GM18870 (cell line): ENCODE results near the gene SCARF1.
A peak's percentile ranks its signal among the peaks of the same experiment; 100 is the strongest.

Source experiments
- ATAC-seq: cut with Tn5 transposase; IDR thresholded peaks from one replicate; pipeline ENCODE4 v1.9.1; 2021; ENCODE audit warnings: moderate library complexity; ENCODE audit not compliant: unreplicated experiment

Gene SCARF1

DNA sequence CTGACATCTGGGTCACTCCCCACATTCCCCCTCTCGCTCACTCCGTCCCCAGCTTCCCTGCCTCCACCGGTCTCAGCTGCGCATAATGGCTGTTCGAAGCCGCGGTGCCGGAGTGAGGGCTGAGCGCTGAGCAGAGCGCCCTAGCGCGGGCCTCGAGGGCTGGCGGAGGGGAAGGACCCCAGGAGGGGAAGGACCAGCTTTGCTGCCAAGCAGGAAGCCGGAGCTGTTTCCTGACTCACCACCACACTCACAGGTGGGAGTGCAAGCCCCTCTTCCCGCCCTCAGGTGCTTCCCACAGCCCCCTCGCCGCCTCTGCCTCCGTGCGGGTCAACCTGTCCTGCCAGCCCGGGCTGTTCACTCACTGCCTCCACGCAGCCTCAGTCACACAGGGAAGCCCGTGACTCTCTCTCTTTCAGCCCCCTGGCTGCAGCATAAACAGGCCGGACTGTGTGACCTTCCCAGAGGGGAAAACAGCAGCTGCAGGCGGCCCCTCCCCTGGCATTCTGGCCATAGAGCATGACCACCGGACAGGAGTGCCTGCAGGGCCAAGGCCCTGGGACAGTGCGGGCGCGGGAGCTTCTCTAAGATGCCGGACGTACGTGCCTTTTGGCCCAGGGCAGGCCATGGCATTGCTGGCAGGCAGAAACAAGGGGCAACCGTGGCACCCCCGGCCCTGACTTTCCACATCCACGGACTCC, 40.6 kb downstream of the SCARF1 start:
- ATAC-seq = no peak

GRCh38 chr17:1601571-1601970, 44.0 kb downstream of the SCARF1 start:
- no peak for ATAC-seq

GRCh38 chr17:1598399-1599095, 47.0 kb downstream of the SCARF1 start:
- ATAC-seq = no peak

DNA sequence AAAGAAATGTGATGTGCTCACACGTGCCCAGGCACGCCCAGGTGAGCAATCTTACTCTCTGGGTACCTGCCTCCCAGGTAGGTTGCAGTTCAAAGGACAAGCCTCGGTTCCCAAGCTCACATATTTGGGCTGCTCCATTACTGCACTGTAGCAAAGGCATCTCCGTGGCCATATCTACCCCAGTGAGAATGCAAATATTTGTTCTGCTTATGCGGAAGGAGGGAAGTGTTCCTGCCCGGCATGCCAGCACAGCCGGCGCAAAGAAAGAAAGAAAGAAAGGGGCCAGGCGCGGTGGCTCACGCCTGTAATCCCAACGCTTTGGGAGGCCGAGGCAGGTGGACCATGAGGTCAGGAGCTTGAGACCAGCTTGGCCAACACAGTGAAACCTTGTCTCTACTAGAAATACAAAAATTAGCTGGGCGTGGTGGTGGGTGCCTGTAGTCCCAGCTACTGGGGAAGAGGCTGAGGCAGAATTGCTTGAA, 47.6 kb downstream of the SCARF1 start:
- ATAC-seq = no peak

DNA sequence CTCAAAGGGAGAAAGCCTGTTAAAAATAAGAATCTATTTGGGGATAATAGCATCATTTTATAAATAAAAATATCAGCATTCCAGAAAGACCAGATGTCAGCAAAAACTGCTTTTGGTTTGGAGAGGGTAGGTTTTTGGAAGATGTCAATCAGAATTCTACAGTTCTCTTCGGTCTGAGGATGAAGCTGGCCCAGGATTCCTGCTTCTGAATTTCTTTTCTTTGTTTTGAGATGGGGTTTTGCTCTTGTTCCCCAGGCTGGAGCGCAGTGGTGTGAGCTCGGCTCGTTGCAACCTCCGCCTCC, 52.0 kb downstream of the SCARF1 start:
- ATAC-seq = no peak

DNA sequence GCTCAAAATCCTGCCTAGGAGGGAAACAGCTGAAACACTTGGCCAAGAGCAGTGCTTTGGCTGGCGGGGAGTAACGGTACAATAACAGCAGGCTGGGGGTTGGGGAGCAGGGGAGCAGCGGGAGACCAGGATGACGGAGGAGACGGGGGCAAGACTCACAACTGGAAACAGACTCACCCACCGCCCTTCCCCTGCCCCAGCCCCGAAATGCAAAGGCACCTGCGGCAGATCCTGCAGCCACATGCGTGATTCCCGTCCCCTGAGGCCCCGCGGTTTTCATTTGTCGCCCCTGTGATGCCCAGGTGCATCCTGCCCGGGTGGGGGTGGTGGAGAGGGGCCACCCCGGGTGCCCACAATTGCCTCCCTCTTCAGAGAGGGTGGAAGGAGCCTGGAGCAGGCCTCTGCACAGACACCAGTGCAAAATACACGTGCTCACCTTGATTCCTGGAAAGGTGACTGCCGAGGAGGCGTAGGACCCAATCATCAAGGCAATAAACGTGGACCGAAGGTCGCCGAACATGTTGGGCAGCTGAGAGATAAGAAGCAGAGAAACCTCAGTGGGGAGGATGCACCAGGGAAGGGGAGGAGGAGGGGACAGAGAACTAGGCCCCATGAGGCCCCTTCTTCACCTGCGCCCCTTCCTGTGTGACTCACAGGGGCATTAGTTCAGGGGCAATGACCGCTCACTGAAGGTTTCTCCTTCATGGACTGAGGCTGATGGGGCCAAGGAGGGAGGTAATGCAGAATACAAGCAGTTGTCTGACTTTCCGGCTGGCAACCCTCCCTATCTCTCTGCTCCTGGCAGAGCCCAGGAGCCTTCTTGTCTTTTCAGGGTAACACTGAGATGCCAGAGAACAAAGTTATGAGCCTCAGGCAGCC, 52.5 kb downstream of the SCARF1 start:
- ATAC-seq = peak; percentile 52

DNA sequence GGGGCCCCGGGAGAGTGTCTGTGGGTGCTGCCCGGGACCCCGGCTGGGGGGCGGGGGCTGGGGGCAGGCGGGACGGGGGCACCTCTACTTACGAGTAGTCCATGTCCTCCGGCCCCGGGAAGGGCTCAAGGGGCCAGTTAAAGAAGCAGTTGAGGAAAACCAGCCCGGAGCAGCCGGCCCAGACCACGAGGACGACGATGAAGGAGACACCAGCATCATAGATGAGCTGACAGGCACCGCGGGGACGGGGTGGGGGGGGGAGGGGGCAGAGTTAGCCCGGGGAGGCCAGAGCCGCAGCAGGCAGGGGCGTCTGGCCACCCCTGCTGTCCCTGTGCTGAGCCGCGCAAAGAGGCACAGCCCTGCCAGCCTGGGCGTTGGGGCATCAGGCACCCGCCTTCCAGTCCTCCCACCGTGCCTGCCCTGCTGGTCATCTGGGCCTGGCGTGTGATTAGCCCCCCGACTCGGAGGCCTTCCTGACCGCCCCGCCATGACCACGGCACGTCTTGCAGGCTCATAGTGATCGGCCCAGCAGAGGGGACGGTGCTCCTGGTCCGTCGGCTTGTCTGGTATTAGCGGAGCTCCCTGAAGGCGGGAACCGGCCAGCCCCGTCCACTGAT, 54.0 kb downstream of the SCARF1 start:
- ATAC-seq = no peak

GRCh38 chr17:1590747-1591473, 54.6 kb downstream of the SCARF1 start:
- ATAC-seq = no peak

GRCh38 chr17:1590029-1590746, 55.3 kb downstream of the SCARF1 start:
- ATAC-seq = no peak

GRCh38 chr17:1588821-1589585, 56.5 kb downstream of the SCARF1 start:
- ATAC-seq = no peak

GRCh38 chr17:1584167-1584566, 61.4 kb downstream of the SCARF1 start:
- no peak for ATAC-seq
